Osteocyte (in vitro differentiated cells): ENCODE results near the gene SLK. TPM values are rescaled to one million over a fixed set of nuclear protein-coding genes. Genes with fewer than 3 reads are reported as not detected.

Source experiments
- DNase-seq: peaks from one replicate; pipeline ENCODE4 v3.0.0; 2021; ENCODE audit warnings: mixed read lengths; ENCODE audit not compliant: unreplicated experiment; ENCODE audit errors: extremely low spot score
- H3K27ac Mint-ChIP-seq: one replicate; pipeline ENCODE4 v1.8.0; 2021; ENCODE audit warnings: mild to moderate bottlenecking, mixed read lengths; ENCODE audit not compliant: unreplicated experiment
- H3K27me3 Mint-ChIP-seq: one replicate; pipeline ENCODE4 v1.8.0; 2021; ENCODE audit warnings: mixed read lengths; ENCODE audit not compliant: unreplicated experiment
- H3K36me3 Mint-ChIP-seq: one replicate; pipeline ENCODE4 v1.8.0; 2021; ENCODE audit warnings: mixed read lengths; ENCODE audit not compliant: unreplicated experiment
- H3K4me1 Mint-ChIP-seq: one replicate; pipeline ENCODE4 v1.8.0; 2021; ENCODE audit warnings: mixed read lengths; ENCODE audit not compliant: unreplicated experiment
- H3K4me3 Mint-ChIP-seq: one replicate; pipeline ENCODE4 v1.8.0; 2021; ENCODE audit warnings: mild to moderate bottlenecking, moderate library complexity, mixed read lengths; ENCODE audit not compliant: unreplicated experiment
- H3K9me3 Mint-ChIP-seq: one replicate; pipeline ENCODE4 v1.8.0; 2021; ENCODE audit warnings: mixed read lengths; ENCODE audit not compliant: unreplicated experiment
- CTCF ChIP-seq: fragments of 200-600 bp; sonication (generic); IDR thresholded peaks from 2 replicates; pipeline ENCODE4 v1.5.0; 2021; ENCODE audit warnings: antibody characterized with exemption, mild to moderate bottlenecking, moderate library complexity
- total RNA-seq: library from RNA; stranded (reverse); gene quantifications from 2 replicates; pipeline ENCODE4 v1.2.1, GENCODE V29; 2021

Gene SLK
- total RNA-seq, 1 donor from 2014 or later = 41.3 TPM

GRCh38 chr10:103921248-103921647 is 45.7 kb upstream of the SLK start:
- Mint-ChIP-seq H3K36me3 (no peaks in the 10 kb centered on the region), H3K4me3 (no peak overlapping the region), H3K9me3 (no peaks in the 10 kb centered on the region), H3K27ac (no peak overlapping the region), H3K27me3 (no peaks in the 10 kb centered on the region), H3K4me1 (peaks cover 22% of the 10 kb centered on the region)
- DNase-seq = no peak
- TF ChIP-seq CTCF = no peak

DNA sequence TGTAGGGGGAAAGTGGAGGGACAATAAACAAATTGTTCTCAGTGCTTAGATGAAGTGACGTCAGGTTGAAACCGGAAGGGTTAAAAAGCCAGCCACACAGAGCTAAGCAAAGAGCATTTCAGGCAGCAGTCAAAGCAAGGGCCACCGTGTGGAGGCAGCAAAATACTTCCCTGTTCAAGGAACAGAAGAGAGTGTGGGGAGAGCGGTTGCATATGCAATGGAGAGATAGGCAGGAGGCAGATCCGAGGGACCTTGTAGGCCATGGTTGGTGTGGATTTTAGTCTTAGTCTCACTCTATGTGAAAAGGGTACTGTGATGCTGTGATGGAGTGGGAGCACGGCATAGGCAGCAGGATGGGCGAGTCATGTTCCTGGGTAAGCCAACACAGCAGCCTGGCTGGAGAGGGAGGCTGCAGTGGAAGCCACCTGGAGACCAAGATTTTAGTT is 45.2 kb upstream of the SLK start:
- TF ChIP-seq CTCF = no peak
- Mint-ChIP-seq H3K9me3 (no peaks in the 10 kb centered on the region), H3K27me3 (no peaks in the 10 kb centered on the region)

GRCh38 chr10:103922659-103923058 is 44.3 kb upstream of the SLK start:
- no peak overlapping the region for H3K27ac Mint-ChIP-seq
- H3K27me3 Mint-ChIP-seq = no peaks in the 10 kb centered on the region
- H3K4me1 Mint-ChIP-seq = peaks cover 8% of the 10 kb centered on the region
- no peaks in the 10 kb centered on the region for H3K36me3 Mint-ChIP-seq
- DNase-seq = no peak
- H3K9me3 Mint-ChIP-seq = no peaks in the 10 kb centered on the region
- TF ChIP-seq CTCF = no peak
- H3K4me3 Mint-ChIP-seq = no peak overlapping the region

More for the DNA sequence above, 45.2 kb upstream of the SLK start:
- Mint-ChIP-seq H3K36me3 (no peaks in the 10 kb centered on the region), H3K4me1 (peaks cover 16% of the 10 kb centered on the region), H3K27ac (no peak overlapping the region), H3K4me3 (no peak overlapping the region)
- DNase-seq = no peak

GRCh38 chr10:103923502-103923901 is 43.4 kb upstream of the SLK start:
- no peaks in the 10 kb centered on the region for H3K36me3 Mint-ChIP-seq
- H3K27ac Mint-ChIP-seq = no peak overlapping the region
- H3K4me1 Mint-ChIP-seq = peaks cover 7% of the 10 kb centered on the region
- no peak for DNase-seq
- no peak for TF ChIP-seq CTCF
- no peaks in the 10 kb centered on the region for H3K9me3 Mint-ChIP-seq
- no peak overlapping the region for H3K4me3 Mint-ChIP-seq
- no peaks in the 10 kb centered on the region for H3K27me3 Mint-ChIP-seq

DNA sequence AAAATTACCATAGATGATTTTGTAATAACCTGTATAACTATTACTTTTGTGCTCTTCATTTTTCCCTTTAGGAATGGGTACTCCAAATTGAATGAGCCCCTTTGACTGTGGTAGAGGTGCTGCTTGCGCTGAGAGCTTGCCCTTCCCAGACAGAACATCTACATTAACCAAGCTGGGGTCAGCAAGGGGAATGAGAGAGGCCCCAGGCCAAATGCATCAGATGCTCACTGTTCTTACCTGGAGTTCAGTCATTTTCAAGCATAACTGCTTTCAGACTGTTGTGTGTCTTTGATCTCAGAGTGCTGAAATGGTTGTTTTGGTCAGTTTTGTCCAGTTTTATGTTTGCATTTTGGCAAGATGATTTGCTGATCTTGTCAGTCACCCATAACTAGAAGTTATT is 41.3 kb upstream of the SLK start:
- Mint-ChIP-seq H3K4me1 (peaks cover 2% of the 10 kb centered on the region), H3K27ac (no peak overlapping the region), H3K4me3 (no peak overlapping the region), H3K9me3 (no peaks in the 10 kb centered on the region), H3K36me3 (no peaks in the 10 kb centered on the region), H3K27me3 (no peaks in the 10 kb centered on the region)
- DNase-seq = no peak
- TF ChIP-seq CTCF = no peak
